SK-N-SH (cell line): ENCODE measurements around the gene FOSB.

Experiments
- EP300 ChIP-seq, 2 experiments: IDR thresholded peaks; 2 replicates each; pipeline versions ENCODE4 v1.4.0 to v1.6.1; 2012; ENCODE audit warnings: borderline replicate concordance in 1 of 2, low read depth in 1 of 2, low read length in 1 of 2
- EZH2phosphoT487 ChIP-seq: fragments of 200-600 bp; sonication (generic); IDR thresholded peaks from 2 replicates; pipeline ENCODE4 v1.6.1; 2017; ENCODE audit warnings: low read depth, mixed run types, mild to moderate bottlenecking, antibody characterized with exemption, moderate library complexity, borderline replicate concordance
- MXI1 ChIP-seq: IDR thresholded peaks from 2 replicates; pipeline ENCODE4 v1.6.1; 2012; ENCODE audit warnings: mild to moderate bottlenecking, low read depth, low read length, improper control_type of control experiment
- NFIC ChIP-seq: IDR thresholded peaks from 2 replicates; pipeline ENCODE4 v1.4.0; 2012; ENCODE audit warnings: borderline replicate concordance
- POLR2AphosphoS5 ChIP-seq: IDR thresholded peaks from 2 replicates; pipeline ENCODE4 v1.6.1; 2012; ENCODE audit warnings: low read depth, low read length
- RAD21 ChIP-seq: IDR thresholded peaks from 2 replicates; pipeline ENCODE4 v1.6.1; 2012; ENCODE audit warnings: mild to moderate bottlenecking, low read length
- REST ChIP-seq: IDR thresholded peaks from 2 replicates; pipeline ENCODE4 v1.6.1; 2012; ENCODE audit warnings: mild to moderate bottlenecking, low read depth, low read length, moderate library complexity
- RFX5 ChIP-seq: IDR thresholded peaks from 2 replicates; pipeline ENCODE4 v1.6.1; 2012; ENCODE audit warnings: mild to moderate bottlenecking, improper control_type of control experiment, low read length
- SIN3A ChIP-seq: IDR thresholded peaks from 2 replicates; pipeline ENCODE4 v1.6.1; 2012; ENCODE audit warnings: low read depth, mild to moderate bottlenecking, low read length, moderate library complexity, borderline replicate concordance
- TAF1 ChIP-seq: IDR thresholded peaks from 2 replicates; pipeline ENCODE4 v1.6.1; 2012; ENCODE audit warnings: low read depth, mild to moderate bottlenecking, low read length, moderate library complexity, borderline replicate concordance
- TEAD4 ChIP-seq: IDR thresholded peaks from 2 replicates; pipeline ENCODE4 v1.4.0; 2012; ENCODE audit warnings: mild to moderate bottlenecking, borderline replicate concordance; ENCODE audit not compliant: insufficient read depth
- TF ChIP-seq, protein P1 (sequence below): fragments of 200-600 bp; sonication (generic); IDR thresholded peaks from 2 replicates; pipeline ENCODE4 v1.6.1; 2017; ENCODE audit warnings: antibody characterized with exemption, mild to moderate bottlenecking, moderate library complexity
- TF ChIP-seq, protein P2 (sequence below): IDR thresholded peaks from 2 replicates; pipeline ENCODE4 v1.4.0; 2012; ENCODE audit warnings: low read depth
- TF ChIP-seq, protein P3 (sequence below): IDR thresholded peaks from 2 replicates; pipeline ENCODE4 v1.4.0; 2012; ENCODE audit warnings: low read depth, borderline replicate concordance

- TF ChIP-seq, protein P1, sequence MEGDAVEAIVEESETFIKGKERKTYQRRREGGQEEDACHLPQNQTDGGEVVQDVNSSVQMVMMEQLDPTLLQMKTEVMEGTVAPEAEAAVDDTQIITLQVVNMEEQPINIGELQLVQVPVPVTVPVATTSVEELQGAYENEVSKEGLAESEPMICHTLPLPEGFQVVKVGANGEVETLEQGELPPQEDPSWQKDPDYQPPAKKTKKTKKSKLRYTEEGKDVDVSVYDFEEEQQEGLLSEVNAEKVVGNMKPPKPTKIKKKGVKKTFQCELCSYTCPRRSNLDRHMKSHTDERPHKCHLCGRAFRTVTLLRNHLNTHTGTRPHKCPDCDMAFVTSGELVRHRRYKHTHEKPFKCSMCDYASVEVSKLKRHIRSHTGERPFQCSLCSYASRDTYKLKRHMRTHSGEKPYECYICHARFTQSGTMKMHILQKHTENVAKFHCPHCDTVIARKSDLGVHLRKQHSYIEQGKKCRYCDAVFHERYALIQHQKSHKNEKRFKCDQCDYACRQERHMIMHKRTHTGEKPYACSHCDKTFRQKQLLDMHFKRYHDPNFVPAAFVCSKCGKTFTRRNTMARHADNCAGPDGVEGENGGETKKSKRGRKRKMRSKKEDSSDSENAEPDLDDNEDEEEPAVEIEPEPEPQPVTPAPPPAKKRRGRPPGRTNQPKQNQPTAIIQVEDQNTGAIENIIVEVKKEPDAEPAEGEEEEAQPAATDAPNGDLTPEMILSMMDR, result no peak
- no peak for TF ChIP-seq POLR2AphosphoS5
- no peak for TF ChIP-seq RAD21
- TF ChIP-seq TAF1, result no peak
- no peak for TF ChIP-seq MXI1
- TF ChIP-seq, protein P2, sequence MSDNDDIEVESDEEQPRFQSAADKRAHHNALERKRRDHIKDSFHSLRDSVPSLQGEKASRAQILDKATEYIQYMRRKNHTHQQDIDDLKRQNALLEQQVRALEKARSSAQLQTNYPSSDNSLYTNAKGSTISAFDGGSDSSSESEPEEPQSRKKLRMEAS, result no peak
- TF ChIP-seq SIN3A, result no peak
- no peak for TF ChIP-seq EP300 (IDR thresholded peaks at IDR 0.05; ENCODE audit: borderline replicate concordance in 1 of 2, low read depth in 1 of 2, low read length in 1 of 2)
- TF ChIP-seq, protein P3, sequence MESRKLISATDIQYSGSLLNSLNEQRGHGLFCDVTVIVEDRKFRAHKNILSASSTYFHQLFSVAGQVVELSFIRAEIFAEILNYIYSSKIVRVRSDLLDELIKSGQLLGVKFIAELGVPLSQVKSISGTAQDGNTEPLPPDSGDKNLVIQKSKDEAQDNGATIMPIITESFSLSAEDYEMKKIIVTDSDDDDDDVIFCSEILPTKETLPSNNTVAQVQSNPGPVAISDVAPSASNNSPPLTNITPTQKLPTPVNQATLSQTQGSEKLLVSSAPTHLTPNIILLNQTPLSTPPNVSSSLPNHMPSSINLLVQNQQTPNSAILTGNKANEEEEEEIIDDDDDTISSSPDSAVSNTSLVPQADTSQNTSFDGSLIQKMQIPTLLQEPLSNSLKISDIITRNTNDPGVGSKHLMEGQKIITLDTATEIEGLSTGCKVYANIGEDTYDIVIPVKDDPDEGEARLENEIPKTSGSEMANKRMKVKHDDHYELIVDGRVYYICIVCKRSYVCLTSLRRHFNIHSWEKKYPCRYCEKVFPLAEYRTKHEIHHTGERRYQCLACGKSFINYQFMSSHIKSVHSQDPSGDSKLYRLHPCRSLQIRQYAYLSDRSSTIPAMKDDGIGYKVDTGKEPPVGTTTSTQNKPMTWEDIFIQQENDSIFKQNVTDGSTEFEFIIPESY, result no peak
- TF ChIP-seq REST, result no peak
- no peak for TF ChIP-seq EZH2phosphoT487
- TF ChIP-seq TEAD4, result no peak
- no peak for TF ChIP-seq NFIC
- TF ChIP-seq RFX5, result no peak
Observed at GRCh38 chr19:45473367-45473681, 5.5 kb downstream of the FOSB start.
